Upper lobe of right lung (tissue), 1 donor: ENCODE results near the gene KCTD2. TPM values are rescaled to one million over a fixed set of nuclear protein-coding genes. Genes with fewer than 3 reads are reported as not detected.
A peak's percentile ranks its signal among the peaks of the same experiment; 100 is the strongest.

Experiments used
- ATAC-seq: fragments of 200-7000 bp; cut with Tn5 transposase; one replicate; pipeline ENCODE4 v1.9.1; 2020; ENCODE audit warnings: mild to moderate bottlenecking, moderate library complexity
- DNase-seq: peaks from one replicate; pipeline ENCODE4 v3.0.0-alpha.2; 2020
- H3K27ac ChIP-seq: fragments of 200-600 bp; one replicate; pipeline ENCODE4 v1.8.0; 2022
- H3K27me3 ChIP-seq: fragments of 200-600 bp; one replicate; pipeline ENCODE4 v1.8.0; 2022; ENCODE audit warnings: mild to moderate bottlenecking
- H3K36me3 ChIP-seq: fragments of 200-600 bp; one replicate; pipeline ENCODE4 v1.8.0; 2022
- H3K4me1 ChIP-seq: fragments of 200-600 bp; one replicate; pipeline ENCODE4 v1.8.0; 2022
- H3K4me3 ChIP-seq: fragments of 200-600 bp; one replicate; pipeline ENCODE4 v1.8.0; 2022; ENCODE audit warnings: mild to moderate bottlenecking
- H3K9me3 ChIP-seq: fragments of 200-600 bp; one replicate; pipeline ENCODE4 v1.8.0; 2022
- CTCF ChIP-seq: fragments of 200-600 bp; IDR thresholded peaks from one replicate; pipeline ENCODE4 v1.8.0; 2022; ENCODE audit warnings: antibody characterized with exemption
- intact Hi-C: fragments of 100-400 bp; cut with DNase I; formaldehyde crosslinking; loops from one replicate; pipeline ENCODE4 v1.11.0; 2022
- total RNA-seq: library from RNA; stranded (reverse); fragmentation: NEBNext Ultra II Directional; extraction: Animal tissue kit (Norgen Biotek cat#: 25700); gene quantifications from one replicate; pipeline ENCODE4 v1.2.1, GENCODE V29; 2021
- donor health status: DM: no; HTN: yes; CAD: no; lungs with severe emphysema.

Gene KCTD2
- total RNA-seq, 1 donor from 2014 or later, result 25.3 TPM

- Histone ChIP-seq H3K27me3 (no peaks in the 10 kb centered on the region), H3K36me3 (peaks cover 45% of the 10 kb centered on the region)
These were observed 4.9 kb downstream of the KCTD2 start for GRCh38 chr17:75051941-75052340.

GRCh38 chr17:75059369-75060345, 12.6 kb downstream of the KCTD2 start:
- intact Hi-C loops, result loop anchor here (10.0 kb wide), 1 partner anchor 115 kb away; no protein-coding TSS in a partner anchor
- DNase-seq (no peak), ATAC-seq (peak; percentile 85)
- Histone ChIP-seq H3K27me3 (no peaks in the 10 kb centered on the region), H3K36me3 (peaks cover 55% of the 10 kb centered on the region), H3K9me3 (no peaks in the 10 kb centered on the region), H3K27ac (peak overlapping the region; percentile 55), H3K4me1 (peaks cover 11% of the 10 kb centered on the region), H3K4me3 (no peak overlapping the region)
- peak; percentile 50 for TF ChIP-seq CTCF

More at GRCh38 chr17:75051941-75052340, 4.9 kb downstream of the KCTD2 start:
- TF ChIP-seq CTCF, result no peak
- peaks cover 16% of the 10 kb centered on the region for H3K4me1 ChIP-seq
- DNase-seq (no peak), ATAC-seq (no peak)
- no peak overlapping the region for H3K4me3 ChIP-seq
- no peak overlapping the region for H3K27ac ChIP-seq
- H3K9me3 ChIP-seq, result no peaks in the 10 kb centered on the region
- intact Hi-C loops, result no loop called here

GRCh38 chr17:75060434-75061054, 13.5 kb downstream of the KCTD2 start:
- Histone ChIP-seq H3K4me3 (no peak overlapping the region), H3K27me3 (no peaks in the 10 kb centered on the region), H3K36me3 (peaks cover 49% of the 10 kb centered on the region), H3K27ac (peak overlapping the region; percentile 53), H3K4me1 (peaks cover 11% of the 10 kb centered on the region), H3K9me3 (no peaks in the 10 kb centered on the region)
- intact Hi-C loops, result loop anchor here (10.0 kb wide), 1 partner anchor 114 kb away; no protein-coding TSS in a partner anchor
- DNase-seq (no peak), ATAC-seq (no peak)
- no peak for TF ChIP-seq CTCF

GRCh38 chr17:75061055-75061438, 14.0 kb downstream of the KCTD2 start:
- intact Hi-C loops, result loop anchor here (10.0 kb wide), 1 partner anchor 114 kb away; no protein-coding TSS in a partner anchor
- no peak for ATAC-seq

More at GRCh38 chr17:75061055-75061438, 14.0 kb downstream of the KCTD2 start:
- H3K27ac ChIP-seq, result no peak overlapping the region
- peaks cover 11% of the 10 kb centered on the region for H3K4me1 ChIP-seq
- peaks cover 44% of the 10 kb centered on the region for H3K36me3 ChIP-seq
- no peaks in the 10 kb centered on the region for H3K27me3 ChIP-seq
- no peaks in the 10 kb centered on the region for H3K9me3 ChIP-seq
- TF ChIP-seq CTCF, result no peak
- no peak for DNase-seq
- no peak overlapping the region for H3K4me3 ChIP-seq
